CD4-positive, alpha-beta T cell (primary cell): Measurements from ENCODE around the gene NHLRC1. TPM values are rescaled to one million over a fixed set of nuclear protein-coding genes. Genes with fewer than 3 reads are reported as not detected.

Experiments
- ATAC-seq: fragments of 200-7000 bp; cut with Tn5 transposase; one replicate; pipeline ENCODE4 v1.10.0; 2022; ENCODE audit warnings: mild to moderate bottlenecking; ENCODE audit not compliant: poor library complexity
- CTCF ChIA-PET: fragments of 350-600 bp; sonication (Branson Sonifier 250); formaldehyde crosslinking; loops from one replicate; lab custom pipeline; 2021; ENCODE audit warnings: antibody characterized with exemption, inconsistent platforms; lab: Charles Lee
- POLR2A ChIA-PET: fragments of 350-600 bp; sonication (Branson Sonifier 250); formaldehyde crosslinking; loops from one replicate; lab custom pipeline; 2021; ENCODE audit warnings: antibody characterized with exemption, inconsistent platforms; lab: Charles Lee
- DNase-seq, 14 experiments: peaks; one replicate each; pipeline ENCODE4 v3.0.0-alpha.2; 2013 to 2020; ENCODE audit warnings: mixed read lengths in 2 of 14
- H3K27ac ChIP-seq, 2 donors: one replicate each; pipeline versions ENCODE4 v1.5.1 to v1.7.0; 2013; ENCODE audit warnings: low read length in 2 of 2, low read depth in 1 of 2, mild to moderate bottlenecking in 1 of 2
- H3K27me3 ChIP-seq, 2 experiments: 1 replicate in 1 of 2; 2 replicates in 1 of 2; pipeline versions ENCODE4 v1.6.1 to v1.7.0; 2013; ENCODE audit warnings: low read length in 2 of 2, control low read depth in 1 of 2, mild to moderate bottlenecking in 1 of 2, moderate library complexity in 1 of 2; ENCODE audit not compliant: insufficient read depth in 2 of 2, control insufficient read depth in 1 of 2
- H3K36me3 ChIP-seq: one replicate; pipeline ENCODE4 v1.6.1; 2013; ENCODE audit warnings: low read length, control low read depth; ENCODE audit not compliant: insufficient read depth
- H3K4me1 ChIP-seq: one replicate; pipeline ENCODE4 v1.6.1; 2013; ENCODE audit warnings: low read length, control low read depth; ENCODE audit not compliant: insufficient read depth
- H3K4me3 ChIP-seq: one replicate; pipeline ENCODE4 v1.5.1; 2013; ENCODE audit warnings: mild to moderate bottlenecking, low read length, moderate library complexity
- H3K9me3 ChIP-seq, 2 experiments: 1 replicate in 1 of 2; 2 replicates in 1 of 2; pipeline versions ENCODE4 v1.6.1 to v1.7.0; 2013; ENCODE audit warnings: low read length in 2 of 2, mild to moderate bottlenecking in 2 of 2, control low read depth in 1 of 2, moderate library complexity in 1 of 2; ENCODE audit not compliant: control insufficient read depth in 1 of 2, insufficient read depth in 1 of 2
- H3K27ac Mint-ChIP-seq: one replicate; pipeline ENCODE4 v1.8.0; 2020; ENCODE audit warnings: mixed read lengths
- H3K27me3 Mint-ChIP-seq: one replicate; pipeline ENCODE4 v1.8.0; 2021; ENCODE audit warnings: mixed read lengths
- H3K36me3 Mint-ChIP-seq: one replicate; pipeline ENCODE4 v1.8.0; 2021; ENCODE audit warnings: low read depth, mixed read lengths
- H3K4me1 Mint-ChIP-seq: one replicate; pipeline ENCODE4 v1.8.0; 2021; ENCODE audit warnings: low read depth, mixed read lengths
- H3K4me3 Mint-ChIP-seq: one replicate; pipeline ENCODE4 v1.8.0; 2020; ENCODE audit warnings: mild to moderate bottlenecking, mixed read lengths
- H3K9me3 Mint-ChIP-seq: one replicate; pipeline ENCODE4 v1.8.0; 2020; ENCODE audit warnings: mixed read lengths
- CTCF ChIP-seq: fragments of 200-600 bp; IDR thresholded peaks from one replicate; pipeline ENCODE4 v1.8.0; 2022; ENCODE audit warnings: antibody characterized with exemption, mild to moderate bottlenecking
- intact Hi-C, 2 experiments: fragments of 100-400 bp; cut with DNase I in 1 of 2; cut with micrococcal nuclease in 1 of 2; formaldehyde crosslinking; loops; one replicate each; pipeline versions ENCODE4 v1.15.1 to v1.9.0; 2023 to 2025; cut with DNase I, micrococcal nuclease
- total RNA-seq, 174 experiments: library from RNA in 2 of 174; stranded (reverse) in 2 of 174; gene quantifications; one replicate each; pipeline ENCODE4 v1.2.3 and lab custom pipeline; 2021 to 2026

NHLRC1 gene
- total RNA-seq, 2 experiments from 2014 or later, result 0.11 TPM; not detected in 1

GRCh38 chr6:18147616-18148015, 25.1 kb upstream of the NHLRC1 start:
- POLR2A ChIA-PET, result no interaction called here
- H3K27ac Mint-ChIP-seq, result no peak overlapping the region
- H3K4me1 Mint-ChIP-seq, result peaks cover 4% of the 10 kb centered on the region
- no peak for DNase-seq
- no peak for ATAC-seq
- H3K9me3 Mint-ChIP-seq, result no peaks in the 10 kb centered on the region
- intact Hi-C loops, result no loop called here
- no peak for TF ChIP-seq CTCF
- H3K27ac ChIP-seq, result no peak overlapping the region
- H3K4me3 ChIP-seq, result no peak overlapping the region
- H3K27me3 Mint-ChIP-seq, result no peaks in the 10 kb centered on the region
- H3K9me3 ChIP-seq, result no peaks in the 10 kb centered on the region
- H3K36me3 ChIP-seq, result peaks cover 44% of the 10 kb centered on the region
- H3K36me3 Mint-ChIP-seq, result peaks cover 56% of the 10 kb centered on the region
- no peaks in the 10 kb centered on the region for H3K27me3 ChIP-seq
- H3K4me3 Mint-ChIP-seq, result no peak overlapping the region
- no peaks in the 10 kb centered on the region for H3K4me1 ChIP-seq
- CTCF ChIA-PET, result no interaction called here

GRCh38 chr6:18147160-18147559, 24.7 kb upstream of the NHLRC1 start:
- intact Hi-C loops, result no loop called here
- DNase-seq, result no peak
- Mint-ChIP-seq H3K4me1 (no peaks in the 10 kb centered on the region), H3K27ac (no peak overlapping the region), H3K27me3 (no peaks in the 10 kb centered on the region), H3K4me3 (no peak overlapping the region), H3K9me3 (no peaks in the 10 kb centered on the region), H3K36me3 (peaks cover 60% of the 10 kb centered on the region)
- CTCF ChIA-PET, result no interaction called here
- TF ChIP-seq CTCF, result no peak
- Histone ChIP-seq H3K4me3 (no peak overlapping the region), H3K27ac (no peak overlapping the region), H3K27me3 (no peaks in the 10 kb centered on the region), H3K4me1 (no peaks in the 10 kb centered on the region), H3K9me3 (no peaks in the 10 kb centered on the region), H3K36me3 (peaks cover 49% of the 10 kb centered on the region)
- POLR2A ChIA-PET, result no interaction called here
- ATAC-seq, result no peak

- ChIA-PET CTCF (no interaction called here), POLR2A (no interaction called here)
- intact Hi-C loops, result no loop called here
- Mint-ChIP-seq H3K4me3 (no peak overlapping the region), H3K27me3 (no peaks in the 10 kb centered on the region), H3K4me1 (no peaks in the 10 kb centered on the region), H3K27ac (no peak overlapping the region), H3K9me3 (no peaks in the 10 kb centered on the region), H3K36me3 (peaks cover 77% of the 10 kb centered on the region)
- Histone ChIP-seq H3K4me1 (no peaks in the 10 kb centered on the region), H3K4me3 (no peak overlapping the region), H3K9me3 (no peaks in the 10 kb centered on the region), H3K27me3 (no peaks in the 10 kb centered on the region), H3K36me3 (peaks cover 67% of the 10 kb centered on the region), H3K27ac (no peak overlapping the region)
- no peak for TF ChIP-seq CTCF
- ATAC-seq, result no peak
- no peak for DNase-seq
Observed at GRCh38 chr6:18142591-18142861, 20.0 kb upstream of the NHLRC1 start.
